HFFc6 (cell line): ENCODE measurements around the gene BCL2L2. TPM values are rescaled to one million over a fixed set of nuclear protein-coding genes. Genes with fewer than 3 reads are reported as not detected.

ENCODE experiments used
- DNase-seq: peaks from one replicate; pipeline ENCODE4 v3.0.0-alpha.2; 2018
- H3K27ac Mint-ChIP-seq: 2 replicates; pipeline ENCODE4 v1.8.0; 2020; ENCODE audit warnings: mild to moderate bottlenecking, mixed read lengths
- H3K27me3 Mint-ChIP-seq: 2 replicates; pipeline ENCODE4 v1.8.0; 2021; ENCODE audit warnings: mild to moderate bottlenecking, moderate library complexity, mixed read lengths; ENCODE audit not compliant: insufficient read depth
- H3K36me3 Mint-ChIP-seq: 2 replicates; pipeline ENCODE4 v1.8.0; 2021; ENCODE audit warnings: low read depth, mixed read lengths
- H3K4me1 Mint-ChIP-seq: 2 replicates; pipeline ENCODE4 v1.8.0; 2020; ENCODE audit warnings: low read depth, mixed read lengths
- H3K4me3 Mint-ChIP-seq: 2 replicates; pipeline ENCODE4 v1.8.0; 2020; ENCODE audit warnings: mild to moderate bottlenecking, moderate library complexity, mixed read lengths
- H3K9me3 Mint-ChIP-seq: 2 replicates; pipeline ENCODE4 v1.8.0; 2020; ENCODE audit warnings: mild to moderate bottlenecking, mixed read lengths
- CTCF ChIP-seq: fragments of 200-600 bp; sonication (generic); IDR thresholded peaks from 2 replicates; pipeline ENCODE4 v1.5.0; 2021; ENCODE audit warnings: antibody characterized with exemption, mild to moderate bottlenecking
- total RNA-seq, 6 experiments: library from RNA; stranded (reverse); fragmentation: NEBNext Ultra II Directional; extraction: Animal tissue kit (Norgen Biotek cat#: 25700); gene quantifications; 2 replicates in 1 of 6; 3 replicates in 5 of 6; pipeline ENCODE4 v1.2.3, GENCODE V29; 2021

The BCL2L2 gene
- total RNA-seq, 6 experiments from 2014 or later: 28.7 to 32.4 (median 31.1) TPM

- no peak for DNase-seq
- peaks cover 15% of the 10 kb centered on the region for H3K27me3 Mint-ChIP-seq
- H3K27ac Mint-ChIP-seq: no peak overlapping the region
- no peak for TF ChIP-seq CTCF
- H3K4me1 Mint-ChIP-seq: peaks cover 14% of the 10 kb centered on the region
- no peaks in the 10 kb centered on the region for H3K36me3 Mint-ChIP-seq
- H3K4me3 Mint-ChIP-seq: no peak overlapping the region
- H3K9me3 Mint-ChIP-seq: no peaks in the 10 kb centered on the region
Observed at GRCh38 chr14:23359167-23359626, 52.6 kb downstream of the BCL2L2 start.

DNA sequence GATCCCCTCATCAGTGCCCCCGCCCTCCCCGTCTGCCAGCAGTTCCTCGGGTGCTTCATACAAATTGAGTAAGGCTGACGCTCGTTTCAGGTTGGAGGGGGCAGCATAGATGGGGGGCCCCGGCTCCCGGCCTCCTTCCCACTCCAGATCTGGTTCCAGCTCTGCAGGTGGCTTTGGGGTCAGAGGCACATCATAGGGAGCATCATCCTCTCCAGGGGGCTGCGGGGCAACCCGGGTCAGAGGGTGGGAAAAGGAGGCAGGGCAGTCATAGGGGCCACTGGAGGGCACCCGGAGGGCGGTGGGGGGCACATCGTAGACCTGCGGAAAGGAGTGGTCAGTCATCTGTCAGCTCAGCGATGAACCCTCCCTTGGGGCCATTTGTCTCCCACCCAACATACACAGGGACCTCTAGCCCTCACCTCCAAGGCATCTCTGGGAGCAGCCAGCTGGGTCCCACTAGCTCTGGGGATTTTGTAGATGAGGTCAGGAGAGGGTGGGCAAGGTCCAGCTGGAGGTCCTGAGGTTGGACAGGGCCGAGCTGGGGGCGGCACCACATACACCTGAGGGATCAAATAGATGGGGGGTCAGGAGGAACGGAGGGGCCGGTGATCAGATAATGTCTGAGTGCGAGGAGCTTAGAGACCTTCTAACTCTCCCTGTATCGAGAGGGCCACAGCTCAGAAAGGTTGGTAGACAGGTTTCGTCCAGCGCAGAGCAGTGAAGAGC is 53.3 kb downstream of the BCL2L2 start:
- no peak for TF ChIP-seq CTCF
- peaks cover 19% of the 10 kb centered on the region for H3K4me1 Mint-ChIP-seq
- no peak overlapping the region for H3K4me3 Mint-ChIP-seq
- H3K27me3 Mint-ChIP-seq: peaks cover 19% of the 10 kb centered on the region
- H3K27ac Mint-ChIP-seq: 0 out of 2 replicates have a peak overlapping the region, but pooled peaks have one; percentile 36
- H3K36me3 Mint-ChIP-seq: no peaks in the 10 kb centered on the region
- no peak for DNase-seq
- H3K9me3 Mint-ChIP-seq: no peaks in the 10 kb centered on the region

DNA sequence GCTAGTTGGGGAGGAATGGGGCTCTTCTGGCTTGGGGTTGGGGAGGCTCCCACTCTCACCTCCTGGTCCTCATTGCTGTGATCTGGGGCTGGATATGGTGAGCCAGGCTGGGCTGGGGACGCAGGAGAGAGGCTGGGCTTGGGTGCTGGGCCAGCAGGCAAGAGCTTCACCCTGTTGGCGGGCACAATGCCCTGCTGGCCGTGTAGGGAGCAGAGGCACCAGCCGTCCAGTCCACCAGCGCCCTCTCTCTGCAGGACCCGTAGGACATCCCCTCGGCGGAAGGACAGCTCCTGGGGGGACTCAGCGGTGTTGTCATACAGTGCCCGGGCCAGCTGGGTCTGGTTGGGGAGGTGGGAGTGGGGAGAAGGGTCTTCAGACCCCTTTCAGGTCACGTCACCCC is 53.9 kb downstream of the BCL2L2 start:
- Mint-ChIP-seq H3K27ac (no peak overlapping the region; the same call in 1 of the 2 replicates), H3K9me3 (no peaks in the 10 kb centered on the region), H3K27me3 (peaks cover 19% of the 10 kb centered on the region), H3K4me1 (peaks cover 19% of the 10 kb centered on the region), H3K36me3 (no peaks in the 10 kb centered on the region), H3K4me3 (no peak overlapping the region)
- DNase-seq: no peak
- TF ChIP-seq CTCF: peak; percentile 43

GRCh38 chr14:23361320-23361719 is 54.7 kb downstream of the BCL2L2 start:
- H3K4me3 Mint-ChIP-seq: no peak overlapping the region
- H3K36me3 Mint-ChIP-seq: no peaks in the 10 kb centered on the region
- peaks cover 19% of the 10 kb centered on the region for H3K4me1 Mint-ChIP-seq
- H3K27ac Mint-ChIP-seq: peak overlapping the region; percentile 95
- H3K27me3 Mint-ChIP-seq: peaks cover 17% of the 10 kb centered on the region
- DNase-seq: peak; percentile 73
- no peaks in the 10 kb centered on the region for H3K9me3 Mint-ChIP-seq
- TF ChIP-seq CTCF: no peak

Other genes with a start within 250 kb of the BCL2L2 start
- 10 to 100 TPM in 1 of 6 experiments, 1 to 10 TPM in 5; 6.4 to 11.2 (median 8.3) TPM for gene CDH24, start 249.3 kb upstream of the BCL2L2 start, total RNA-seq
- 100 to 1,000 TPM; 128 to 150 (median 142) TPM for gene ACIN1, start 211.7 kb upstream of the BCL2L2 start, total RNA-seq
- 100 to 1,000 TPM in 4 of 6 experiments, 10 to 100 TPM in 2; 85.0 to 117 (median 103) TPM for gene C14orf119, start 211.3 kb upstream of the BCL2L2 start, total RNA-seq
- gene CIROP, start 201.8 kb upstream of the BCL2L2 start, total RNA-seq: not detected
- not detected for gene CEBPE, start 187.6 kb upstream of the BCL2L2 start, total RNA-seq
- gene SLC7A8, start 123.2 kb upstream of the BCL2L2 start, total RNA-seq: 10 to 100 TPM; 13.0 to 24.2 (median 23.3) TPM
- gene RNF212B, start 68.9 kb upstream of the BCL2L2 start, total RNA-seq: not detected
- 1 to 10 TPM; 7.3 to 9.2 (median 7.5) TPM for gene HOMEZ, start 20.7 kb upstream of the BCL2L2 start, total RNA-seq
- gene PPP1R3E, start 4.0 kb upstream of the BCL2L2 start, total RNA-seq: 1 to 10 TPM; 2.3 to 3.8 (median 2.6) TPM
- 100 to 1,000 TPM; 128 to 147 (median 137) TPM for gene PABPN1, start 14.6 kb downstream of the BCL2L2 start, total RNA-seq
- gene SLC22A17, start 46.1 kb downstream of the BCL2L2 start, total RNA-seq: 10 to 100 TPM; 11.7 to 15.6 (median 13.1) TPM
- 10 to 100 TPM in 5 of 6 experiments, 1 to 10 TPM in 1; 8.8 to 13.5 (median 12.3) TPM for gene EFS, start 58.3 kb downstream of the BCL2L2 start, total RNA-seq
- gene IL25, start 66.0 kb downstream of the BCL2L2 start, total RNA-seq: not detected
- not detected for gene CMTM5, start 70.2 kb downstream of the BCL2L2 start, total RNA-seq
- gene MYH6, start 101.4 kb downstream of the BCL2L2 start, total RNA-seq: not detected
- not detected for gene MYH7, start 128.8 kb downstream of the BCL2L2 start, total RNA-seq
- 10 to 100 TPM; 22.6 to 29.9 (median 24.1) TPM for gene NGDN, start 162.9 kb downstream of the BCL2L2 start, total RNA-seq
- gene ZFHX2, start 244.9 kb downstream of the BCL2L2 start, total RNA-seq: 1 to 10 TPM in 4 of 6 experiments, under 1 TPM in 2; 0.63 to 4.2 (median 1.7) TPM
- 10 to 100 TPM; 10.4 to 14.1 (median 11.0) TPM for gene THTPA, start 249.4 kb downstream of the BCL2L2 start, total RNA-seq